Effector memory CD4-positive, alpha-beta T cell (primary cell): ENCODE measurements around the gene IQGAP3.

Experiments used
- DNase-seq, 3 donors: peaks; one replicate each; pipeline ENCODE4 v3.0.0-alpha.2; 2020
- H3K27ac ChIP-seq: 2 replicates; pipeline ENCODE4 v1.7.0; 2013; ENCODE audit warnings: mild to moderate bottlenecking, low read length, moderate library complexity; ENCODE audit not compliant: insufficient read depth, poor library complexity, severe bottlenecking
- H3K27me3 ChIP-seq: replicated peaks from 2 replicates; pipeline ENCODE4 v1.7.0; 2013; ENCODE audit warnings: mild to moderate bottlenecking, low read length; ENCODE audit not compliant: insufficient read depth, control insufficient read depth, poor library complexity, severe bottlenecking
- H3K36me3 ChIP-seq: 2 replicates; pipeline ENCODE4 v1.7.0; 2013; ENCODE audit warnings: mild to moderate bottlenecking, low read length, moderate library complexity; ENCODE audit not compliant: control insufficient read depth, insufficient read depth
- H3K4me1 ChIP-seq: 2 replicates; pipeline ENCODE4 v1.7.0; 2013; ENCODE audit warnings: low read length, mild to moderate bottlenecking; ENCODE audit not compliant: control insufficient read depth, insufficient read depth, poor library complexity, severe bottlenecking
- H3K4me3 ChIP-seq: 2 replicates; pipeline ENCODE4 v1.7.0; 2013; ENCODE audit warnings: low read length, low read depth, mild to moderate bottlenecking; ENCODE audit not compliant: insufficient read depth, poor library complexity, severe bottlenecking
- H3K9me3 ChIP-seq: 2 replicates; pipeline ENCODE4 v1.7.0; 2013; ENCODE audit warnings: mild to moderate bottlenecking, low read length, moderate library complexity; ENCODE audit not compliant: control insufficient read depth

The IQGAP3 gene

DNA sequence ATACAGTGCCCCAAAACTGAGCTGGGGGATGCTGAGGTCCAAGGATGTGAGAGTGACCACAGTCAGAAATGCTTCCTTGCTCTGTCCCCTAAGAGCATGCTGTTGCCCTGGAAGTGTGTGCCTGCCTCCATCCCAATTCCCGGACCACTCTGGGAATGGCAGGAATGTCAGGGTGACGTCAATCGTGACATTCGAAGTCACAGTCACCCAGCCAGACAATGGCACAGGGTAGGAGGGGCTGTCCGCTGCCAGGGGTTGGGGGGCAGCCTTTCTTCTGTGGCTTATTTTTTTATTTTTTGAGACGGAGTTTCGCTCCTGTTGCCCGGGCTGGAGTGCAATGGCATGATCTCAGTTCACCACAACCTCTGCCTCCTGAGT is 94.1 kb downstream of the IQGAP3 start:
- H3K4me1 ChIP-seq = peaks cover 7% of the 10 kb centered on the region
- DNase-seq = no peak
- H3K27ac ChIP-seq = no peak overlapping the region
- H3K4me3 ChIP-seq = no peak overlapping the region
- peaks cover 94% of the 10 kb centered on the region for H3K36me3 ChIP-seq
- no peaks in the 10 kb centered on the region for H3K27me3 ChIP-seq
- no peaks in the 10 kb centered on the region for H3K9me3 ChIP-seq

DNA sequence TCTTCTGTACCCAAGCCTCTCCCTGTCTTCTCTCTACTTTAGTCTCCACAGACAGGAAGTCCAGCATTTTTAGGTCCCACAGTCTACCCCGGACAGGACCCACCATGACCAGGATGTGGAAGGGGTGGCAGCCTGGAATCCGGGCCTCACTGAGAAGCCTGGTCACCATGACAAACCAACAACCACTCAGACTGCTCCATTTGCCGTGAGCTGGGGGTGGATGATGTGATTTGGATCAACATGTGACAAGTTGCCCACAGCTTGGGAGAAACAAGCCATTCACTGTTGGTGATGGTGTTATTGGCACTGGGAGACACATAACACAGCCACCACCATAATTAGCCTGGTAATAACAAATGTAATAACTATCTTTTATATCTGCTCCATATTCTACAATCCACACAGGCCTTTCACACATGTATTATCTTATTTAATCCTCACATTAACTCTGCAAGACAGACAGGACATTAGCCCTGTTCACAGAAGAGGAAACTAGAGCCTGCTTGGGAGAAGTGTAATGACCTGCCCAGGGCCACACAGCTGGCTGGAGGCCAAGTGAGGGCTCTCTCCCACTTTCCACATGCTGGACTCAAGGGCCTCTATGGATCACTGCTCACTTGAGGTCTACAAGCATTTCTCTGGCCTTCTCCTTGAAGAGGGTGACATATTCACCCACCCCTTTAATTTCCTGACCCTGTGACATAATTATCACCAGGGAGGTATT is 94.7 kb downstream of the IQGAP3 start:
- no peak for DNase-seq
- H3K4me3 ChIP-seq = no peak overlapping the region
- H3K4me1 ChIP-seq = peaks cover 7% of the 10 kb centered on the region
- H3K9me3 ChIP-seq = no peaks in the 10 kb centered on the region
- no peaks in the 10 kb centered on the region for H3K27me3 ChIP-seq
- H3K27ac ChIP-seq = no peak overlapping the region
- peaks cover 93% of the 10 kb centered on the region for H3K36me3 ChIP-seq

DNA sequence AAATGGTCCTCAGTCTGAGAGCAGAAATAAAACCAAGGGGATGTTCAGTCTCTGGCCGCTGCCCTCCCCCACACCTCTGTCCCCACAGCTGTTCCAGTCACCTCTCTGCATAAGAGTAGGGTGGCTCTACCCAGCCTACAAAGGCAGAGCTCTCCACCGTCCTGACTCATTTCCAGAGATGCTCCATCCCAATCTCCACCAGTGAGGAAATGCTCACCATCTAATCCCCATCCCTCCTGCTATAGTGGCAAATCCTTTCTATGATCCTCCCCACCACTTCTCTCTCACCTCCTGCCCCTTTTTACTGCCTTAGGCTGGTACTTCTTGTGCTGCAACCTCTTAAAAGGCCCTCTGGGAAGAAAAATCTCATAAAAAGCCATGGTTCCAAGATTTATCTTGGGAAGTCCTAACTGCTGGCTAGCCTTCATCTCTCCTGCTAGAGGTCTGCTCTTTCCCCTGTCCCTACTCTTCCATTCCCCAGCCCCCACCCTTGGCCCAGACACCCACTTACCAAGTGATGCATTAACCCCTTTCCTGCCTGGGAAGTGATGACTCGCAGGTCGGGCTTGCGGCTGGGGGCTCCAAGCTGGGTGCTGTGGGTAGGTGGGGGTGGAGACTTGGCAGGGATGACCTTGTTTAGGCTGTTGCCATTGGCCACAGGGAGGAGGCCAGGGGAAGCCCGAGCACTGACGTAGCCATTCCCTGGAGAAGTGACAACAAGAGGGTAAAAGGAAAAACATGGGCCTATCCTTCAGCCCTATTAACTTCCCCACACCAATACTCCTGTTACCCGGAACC is 95.7 kb downstream of the IQGAP3 start:
- H3K4me3 ChIP-seq = no peak overlapping the region
- H3K27ac ChIP-seq = no peak overlapping the region
- H3K27me3 ChIP-seq = no peaks in the 10 kb centered on the region
- peaks cover 7% of the 10 kb centered on the region for H3K4me1 ChIP-seq
- H3K9me3 ChIP-seq = no peaks in the 10 kb centered on the region
- H3K36me3 ChIP-seq = peaks cover 88% of the 10 kb centered on the region
- no peak for DNase-seq

DNA sequence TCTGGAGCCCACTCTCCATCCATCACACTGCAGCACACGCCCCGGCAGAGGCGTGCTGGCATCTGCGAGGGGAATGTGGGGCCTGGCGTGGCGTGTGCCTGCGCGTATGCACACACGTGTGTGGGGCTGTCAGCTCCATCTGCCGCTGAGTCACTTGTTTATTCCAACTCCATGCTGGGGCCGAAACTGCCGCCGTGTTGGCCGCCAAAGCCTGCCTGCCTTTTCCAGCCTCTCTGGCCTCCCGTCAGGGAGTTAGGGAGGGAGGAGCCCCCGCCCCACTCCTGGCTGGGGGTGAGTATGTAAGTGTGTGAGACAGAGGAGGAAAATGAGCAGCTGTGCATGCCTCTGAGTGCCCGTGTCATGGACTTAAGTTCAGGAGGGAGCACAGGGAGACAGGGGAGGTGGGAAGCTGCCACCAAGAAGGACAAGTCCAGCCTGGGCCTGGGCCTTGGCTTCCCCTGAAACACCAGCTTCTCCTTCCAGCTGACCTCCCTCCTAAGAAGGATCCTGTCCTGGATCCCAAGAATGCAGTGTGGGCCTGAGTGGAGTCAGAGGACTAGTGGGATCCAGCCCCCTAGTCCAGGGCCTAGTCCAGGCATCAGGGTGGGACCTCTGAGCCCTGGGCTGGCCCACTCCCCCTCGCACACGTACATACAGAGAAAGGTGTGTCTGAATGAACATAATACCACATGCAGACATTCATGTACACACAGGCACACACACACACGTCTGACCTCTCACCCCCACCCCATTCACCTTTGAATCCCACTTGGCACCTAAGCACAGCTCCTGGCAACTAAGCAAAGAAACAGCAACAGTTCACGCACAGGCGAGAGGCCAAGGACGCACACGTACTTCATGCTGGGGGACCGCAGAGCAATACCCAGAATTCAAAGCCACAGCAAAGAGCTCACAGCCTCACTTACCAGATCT is 96.5 kb downstream of the IQGAP3 start:
- DNase-seq = no peak
- Histone ChIP-seq H3K36me3 (peaks cover 87% of the 10 kb centered on the region), H3K9me3 (no peaks in the 10 kb centered on the region), H3K27me3 (no peaks in the 10 kb centered on the region), H3K27ac (no peak overlapping the region), H3K4me3 (no peak overlapping the region), H3K4me1 (peaks cover 1% of the 10 kb centered on the region)
